Panc1 (cell line): ENCODE results near the gene ACACA. TPM values are rescaled to one million over a fixed set of nuclear protein-coding genes. Genes with fewer than 3 reads are reported as not detected.
"Not testable (repeated sequence)": the region's sequence is repeated elsewhere in the genome, so short reads cannot be mapped to it uniquely, and the experiment has no call there.

ENCODE experiments used
- ATAC-seq: fragments of 200-7000 bp; cut with Tn5 transposase; 2 replicates; pipeline ENCODE4 v1.9.1; 2020; ENCODE audit warnings: mild to moderate bottlenecking, moderate library complexity
- BruUV-seq: library from RNA; stranded (reverse); fragments of 400-500 nt; replicated peaks from 2 replicates; lab custom pipeline; 2021; lab: Mats Ljungman, UMichigan
- CTCF ChIA-PET: fragments of 300-600 bp; sonication (Branson Sonifier 250); formaldehyde crosslinking; loops from one replicate; lab custom pipeline; 2022; ENCODE audit warnings: antibody characterized with exemption; lab: Charles Lee
- POLR2A ChIA-PET: fragments of 300-600 bp; sonication (Branson Sonifier 250); formaldehyde crosslinking; loops from one replicate; lab custom pipeline; 2022; ENCODE audit warnings: antibody characterized with exemption; lab: Charles Lee
- DNase-seq: peaks from one replicate; pipeline ENCODE4 v3.0.0-alpha.2; 2010; ENCODE audit warnings: low read depth, low spot score
- H3K27ac ChIP-seq: 2 replicates; pipeline ENCODE4 v1.5.1; 2011; ENCODE audit warnings: mild to moderate bottlenecking, low read length, inconsistent platforms
- H3K27me3 ChIP-seq: fragments of 200-500 bp; sonication (Bioruptor generic); 2 replicates; pipeline ENCODE4 v1.6.0; 2014; ENCODE audit warnings: low read length, inconsistent platforms; ENCODE audit not compliant: control insufficient read depth, insufficient read depth
- H3K36me3 ChIP-seq: fragments of 200-500 bp; sonication (Bioruptor generic); 2 replicates; pipeline ENCODE4 v1.5.1; 2014; ENCODE audit warnings: inconsistent platforms, mild to moderate bottlenecking, low read length, moderate library complexity; ENCODE audit not compliant: control insufficient read depth, insufficient read depth
- H3K4me1 ChIP-seq: 2 replicates; pipeline ENCODE4 v1.5.1; 2011; ENCODE audit warnings: inconsistent platforms, mild to moderate bottlenecking, low read length, moderate library complexity; ENCODE audit not compliant: control insufficient read depth, insufficient read depth
- H3K4me3 ChIP-seq, 2 experiments: 2 replicates each; pipeline ENCODE4 v1.5.1; 2011 to 2012; ENCODE audit warnings: low read depth in 2 of 2, low read length in 2 of 2, mild to moderate bottlenecking in 2 of 2, inconsistent platforms in 1 of 2, moderate library complexity in 1 of 2
- H3K9me3 ChIP-seq: fragments of 200-500 bp; sonication (Bioruptor generic); 2 replicates; pipeline ENCODE4 v1.5.1; 2014; ENCODE audit warnings: low read depth, mild to moderate bottlenecking, inconsistent platforms, low read length, moderate library complexity; ENCODE audit not compliant: control insufficient read depth, insufficient read depth
- POLR2AphosphoS5 ChIP-seq: IDR thresholded peaks from 2 replicates; pipeline ENCODE4 v1.6.1; 2012; ENCODE audit warnings: mild to moderate bottlenecking, low read depth, low read length, moderate library complexity
- SIN3A ChIP-seq: IDR thresholded peaks from 2 replicates; pipeline ENCODE4 v1.6.1; 2012; ENCODE audit warnings: low read depth, mild to moderate bottlenecking, low read length, moderate library complexity, borderline replicate concordance; ENCODE audit not compliant: insufficient read depth
- TCF7L2 ChIP-seq: IDR thresholded peaks from 2 replicates; pipeline ENCODE4 v1.6.1; 2011; ENCODE audit warnings: mild to moderate bottlenecking, low read depth, low read length, inconsistent platforms
- in situ Hi-C: cut with HindIII; loops from 2 replicates; pipeline ENCODE4 v1.10.0; 2016; ENCODE audit warnings: low sequenced_read_pairs, low pct_unique_long_range_greater_than_20kb
- intact Hi-C: fragments of 100-400 bp; cut with micrococcal nuclease; formaldehyde crosslinking; loops from one replicate; pipeline ENCODE4 v1.10.0; 2022; ENCODE audit not compliant: unreplicated experiment
- total RNA-seq: library from RNA; stranded (reverse); gene quantifications from one replicate; pipeline ENCODE4 v1.2.1, GENCODE V29; 2021; ENCODE audit not compliant: unreplicated experiment
- TF ChIP-seq, protein P1 (sequence below): fragments of 450-650 bp; IDR thresholded peaks from 2 replicates; pipeline ENCODE4 v1.5.1; 2017; ENCODE audit warnings: mild to moderate bottlenecking
- TF ChIP-seq, protein P2 (sequence below), 2 experiments: IDR thresholded peaks; 2 replicates each; pipeline ENCODE4 v1.6.1; 2011 to 2012; ENCODE audit warnings: low read depth in 2 of 2, control low read depth in 1 of 2, low read length in 1 of 2, mild to moderate bottlenecking in 1 of 2, moderate library complexity in 1 of 2; ENCODE audit not compliant: insufficient read depth in 1 of 2

Gene ACACA
- total RNA-seq, 1 experiment from 2014 or later: 131 TPM

DNA sequence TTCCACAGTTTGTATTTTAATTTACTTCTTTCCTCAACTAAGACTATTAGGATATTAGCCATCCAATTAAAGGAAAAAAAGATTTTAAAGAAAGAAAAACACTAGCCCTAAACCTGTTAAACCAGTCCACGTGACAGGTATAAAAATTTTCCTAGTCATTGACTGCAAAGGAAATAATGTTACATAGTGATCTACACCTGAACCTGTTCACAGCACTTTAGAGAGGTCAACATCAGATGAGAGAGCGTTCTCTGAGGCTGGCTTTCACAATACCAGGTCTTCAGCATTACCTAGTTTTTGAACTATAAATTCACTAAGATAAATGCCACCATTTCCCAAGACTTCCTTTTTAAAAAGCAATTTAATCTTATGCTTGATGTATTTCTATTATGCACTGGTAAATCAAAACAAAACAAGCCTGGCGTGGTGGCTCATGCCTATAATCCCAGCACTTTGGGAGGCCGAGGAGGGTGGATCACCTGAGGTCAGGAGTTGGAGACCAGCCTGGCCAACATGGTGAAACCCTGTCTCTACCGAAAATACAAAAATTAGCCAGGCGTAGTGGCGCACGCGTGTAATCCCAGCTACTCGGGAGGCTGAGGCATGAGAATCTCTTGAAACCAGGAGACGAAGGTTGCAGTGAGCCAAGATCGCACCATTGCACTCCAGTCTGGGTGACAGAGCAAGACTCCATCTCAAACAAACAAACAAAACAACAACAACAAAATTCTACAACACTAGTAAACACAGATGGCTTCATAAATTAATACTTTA is 49.7 kb downstream of the ACACA start:
- peak overlapping the region; percentile 93 for H3K27ac ChIP-seq
- BruUV-seq, POLR2A ChIA-PET, DNase-seq, ATAC-seq, intact Hi-C loops, in situ Hi-C loops, H3K36me3 ChIP-seq, H3K27me3 ChIP-seq, CTCF ChIA-PET, H3K9me3 ChIP-seq: not testable (repeated sequence)
- peak overlapping the region; percentile 83 to 89 for H3K4me3 ChIP-seq
- H3K4me1 ChIP-seq: peaks cover 14% of the 10 kb centered on the region

DNA sequence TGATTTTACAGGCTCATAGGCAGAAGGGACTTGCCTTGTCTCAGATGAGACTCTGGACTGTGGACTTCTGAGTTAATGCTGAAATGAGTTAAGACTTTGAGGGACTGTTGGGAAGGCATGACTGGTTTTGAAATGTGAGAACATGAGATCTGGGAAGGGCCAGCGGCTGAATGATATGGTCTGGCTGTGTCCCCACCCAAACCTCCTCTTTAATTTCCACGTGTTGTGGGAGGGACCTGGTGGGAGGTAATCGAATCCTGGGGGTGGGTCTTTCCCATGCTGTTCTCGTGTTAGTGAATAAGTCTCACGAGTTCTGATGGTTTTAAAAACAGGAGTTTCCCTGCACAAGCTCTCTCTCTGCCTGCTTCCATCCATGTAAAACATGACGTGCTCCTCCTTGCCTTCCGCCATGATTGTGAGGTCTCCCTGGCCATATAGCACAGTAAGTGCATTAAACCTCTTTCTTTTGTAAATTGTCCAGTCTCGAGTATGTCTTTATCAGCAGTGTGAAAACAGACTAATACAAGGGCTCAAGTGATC is 59.7 kb downstream of the ACACA start:
- ATAC-seq, H3K27ac ChIP-seq, H3K36me3 ChIP-seq, in situ Hi-C loops, intact Hi-C loops, DNase-seq, H3K27me3 ChIP-seq, CTCF ChIA-PET, H3K9me3 ChIP-seq, H3K4me1 ChIP-seq, H3K4me3 ChIP-seq, POLR2A ChIA-PET: not testable (repeated sequence)
- TSS peak; percentile 52 for BruUV-seq

DNA sequence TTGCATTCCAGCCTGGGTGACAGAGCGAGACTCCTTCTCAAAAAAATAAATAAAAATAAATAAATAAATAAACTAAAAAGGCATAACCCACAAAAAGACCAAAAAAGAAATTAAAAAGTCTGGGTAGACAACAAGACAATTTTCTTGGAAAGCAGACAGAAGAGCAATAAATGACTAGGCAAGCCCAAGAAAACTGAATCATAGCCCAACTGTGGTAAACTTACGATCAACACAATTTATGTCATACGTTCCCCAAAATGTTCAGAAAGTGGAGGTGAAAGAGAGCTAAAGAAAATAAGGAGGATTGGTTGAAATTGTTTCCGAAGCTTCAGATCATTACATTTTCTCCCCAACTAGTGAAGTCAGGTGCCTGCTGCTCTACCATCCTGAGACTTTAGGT is 62.1 kb downstream of the ACACA start:
- no peak for DNase-seq
- no peak for TF ChIP-seq TCF7L2
- BruUV-seq: no TSS peak
- H3K27ac ChIP-seq: no peak overlapping the region
- no peak overlapping the region for H3K4me3 ChIP-seq
- peaks cover 5% of the 10 kb centered on the region for H3K4me1 ChIP-seq
- H3K9me3 ChIP-seq: no peaks in the 10 kb centered on the region
- no peaks in the 10 kb centered on the region; the same call in 1 of the 2 replicates for H3K36me3 ChIP-seq
- in situ Hi-C loops: no loop called here
- POLR2A ChIA-PET: no interaction called here
- no peak for ATAC-seq
- CTCF ChIA-PET: no interaction called here
- intact Hi-C loops: no loop called here
- H3K27me3 ChIP-seq: no peaks in the 10 kb centered on the region

DNA sequence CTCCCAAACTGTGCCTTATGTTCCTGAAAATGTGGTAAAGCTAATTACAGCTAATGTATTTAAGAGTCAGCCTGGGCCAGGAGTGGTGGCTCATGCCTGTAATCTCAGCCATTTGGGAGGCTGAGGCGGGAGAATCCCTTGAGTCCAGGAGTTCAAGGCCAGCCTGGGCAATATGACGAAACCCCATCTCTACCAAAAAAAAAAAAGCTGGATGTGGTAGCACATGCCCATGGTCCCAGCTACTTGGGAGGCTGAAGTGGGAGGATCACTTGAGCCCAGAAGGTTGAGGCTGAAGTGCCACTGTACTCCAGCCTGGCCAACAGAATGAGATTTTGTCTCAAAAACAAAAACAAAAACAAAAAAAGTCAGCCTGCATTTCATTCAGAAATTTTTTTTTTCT is 64.0 kb downstream of the ACACA start:
- ATAC-seq: no peak
- Histone ChIP-seq H3K27ac (no peak overlapping the region), H3K36me3 (no peaks in the 10 kb centered on the region; the same call in 1 of the 2 replicates), H3K4me1 (peaks cover 5% of the 10 kb centered on the region), H3K27me3 (no peaks in the 10 kb centered on the region), H3K4me3 (no peak overlapping the region), H3K9me3 (no peaks in the 10 kb centered on the region)
- TF ChIP-seq POLR2AphosphoS5: no peak
- TF ChIP-seq, protein P1, sequence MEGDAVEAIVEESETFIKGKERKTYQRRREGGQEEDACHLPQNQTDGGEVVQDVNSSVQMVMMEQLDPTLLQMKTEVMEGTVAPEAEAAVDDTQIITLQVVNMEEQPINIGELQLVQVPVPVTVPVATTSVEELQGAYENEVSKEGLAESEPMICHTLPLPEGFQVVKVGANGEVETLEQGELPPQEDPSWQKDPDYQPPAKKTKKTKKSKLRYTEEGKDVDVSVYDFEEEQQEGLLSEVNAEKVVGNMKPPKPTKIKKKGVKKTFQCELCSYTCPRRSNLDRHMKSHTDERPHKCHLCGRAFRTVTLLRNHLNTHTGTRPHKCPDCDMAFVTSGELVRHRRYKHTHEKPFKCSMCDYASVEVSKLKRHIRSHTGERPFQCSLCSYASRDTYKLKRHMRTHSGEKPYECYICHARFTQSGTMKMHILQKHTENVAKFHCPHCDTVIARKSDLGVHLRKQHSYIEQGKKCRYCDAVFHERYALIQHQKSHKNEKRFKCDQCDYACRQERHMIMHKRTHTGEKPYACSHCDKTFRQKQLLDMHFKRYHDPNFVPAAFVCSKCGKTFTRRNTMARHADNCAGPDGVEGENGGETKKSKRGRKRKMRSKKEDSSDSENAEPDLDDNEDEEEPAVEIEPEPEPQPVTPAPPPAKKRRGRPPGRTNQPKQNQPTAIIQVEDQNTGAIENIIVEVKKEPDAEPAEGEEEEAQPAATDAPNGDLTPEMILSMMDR: no peak
- TF ChIP-seq SIN3A: no peak
- TF ChIP-seq, protein P2, sequence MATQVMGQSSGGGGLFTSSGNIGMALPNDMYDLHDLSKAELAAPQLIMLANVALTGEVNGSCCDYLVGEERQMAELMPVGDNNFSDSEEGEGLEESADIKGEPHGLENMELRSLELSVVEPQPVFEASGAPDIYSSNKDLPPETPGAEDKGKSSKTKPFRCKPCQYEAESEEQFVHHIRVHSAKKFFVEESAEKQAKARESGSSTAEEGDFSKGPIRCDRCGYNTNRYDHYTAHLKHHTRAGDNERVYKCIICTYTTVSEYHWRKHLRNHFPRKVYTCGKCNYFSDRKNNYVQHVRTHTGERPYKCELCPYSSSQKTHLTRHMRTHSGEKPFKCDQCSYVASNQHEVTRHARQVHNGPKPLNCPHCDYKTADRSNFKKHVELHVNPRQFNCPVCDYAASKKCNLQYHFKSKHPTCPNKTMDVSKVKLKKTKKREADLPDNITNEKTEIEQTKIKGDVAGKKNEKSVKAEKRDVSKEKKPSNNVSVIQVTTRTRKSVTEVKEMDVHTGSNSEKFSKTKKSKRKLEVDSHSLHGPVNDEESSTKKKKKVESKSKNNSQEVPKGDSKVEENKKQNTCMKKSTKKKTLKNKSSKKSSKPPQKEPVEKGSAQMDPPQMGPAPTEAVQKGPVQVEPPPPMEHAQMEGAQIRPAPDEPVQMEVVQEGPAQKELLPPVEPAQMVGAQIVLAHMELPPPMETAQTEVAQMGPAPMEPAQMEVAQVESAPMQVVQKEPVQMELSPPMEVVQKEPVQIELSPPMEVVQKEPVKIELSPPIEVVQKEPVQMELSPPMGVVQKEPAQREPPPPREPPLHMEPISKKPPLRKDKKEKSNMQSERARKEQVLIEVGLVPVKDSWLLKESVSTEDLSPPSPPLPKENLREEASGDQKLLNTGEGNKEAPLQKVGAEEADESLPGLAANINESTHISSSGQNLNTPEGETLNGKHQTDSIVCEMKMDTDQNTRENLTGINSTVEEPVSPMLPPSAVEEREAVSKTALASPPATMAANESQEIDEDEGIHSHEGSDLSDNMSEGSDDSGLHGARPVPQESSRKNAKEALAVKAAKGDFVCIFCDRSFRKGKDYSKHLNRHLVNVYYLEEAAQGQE (IDR thresholded peaks at IDR 0.05; ENCODE audit: insufficient read depth in 1 of 2, low read depth in 2 of 2, low read length in 1 of 2): no peak
- no peak for TF ChIP-seq TCF7L2
- ChIA-PET POLR2A (interaction anchor here (0.7 kb wide), 1 partner anchor 1253 kb away, joined by 7 read pairs; the partner anchor contains the start of gene CCL3), CTCF (no interaction called here)
- no TSS peak for BruUV-seq
- in situ Hi-C loops: no loop called here
- intact Hi-C loops: no loop called here
- no peak for DNase-seq
